ENCODE data around the gene DNHD1.

- TF ChIP-seq POLR2A (IDR thresholded peaks at IDR 0.05) (no peak), POLR2AphosphoS5 (IDR thresholded peaks at IDR 0.05; ENCODE audit: insufficient read depth in 1 of 2, low read depth in 1 of 2) (no peak), CTCF (IDR thresholded peaks at IDR 0.05) (no peak)
Observed at GRCh38 chr11:6498121-6498520, 1.0 kb downstream of the DNHD1 start.

Measured in vagina (tissue), 2 donors.